Suprapubic skin (tissue), 3 donors: ENCODE measurements around the gene RBMS1.

Experiments
- CTCF ChIP-seq, 2 donors: fragments of 200-600 bp in 1 of 2; fragments of 450-650 bp in 1 of 2; sonication (generic) in 1 of 2; IDR thresholded peaks; one replicate each; pipeline ENCODE4 v1.5.1; 2016 to 2019; ENCODE audit warnings: antibody characterized with exemption in 2 of 2, mild to moderate bottlenecking in 1 of 2, moderate library complexity in 1 of 2
- EP300 ChIP-seq: sonication (generic); formaldehyde crosslinking; IDR thresholded peaks from one replicate; pipeline ENCODE4 v1.6.1; 2017; ENCODE audit warnings: antibody characterized with exemption
- POLR2A ChIP-seq, 2 donors: fragments of 450-650 bp; IDR thresholded peaks; one replicate each; pipeline ENCODE4 v1.6.1; 2017; ENCODE audit warnings: antibody characterized with exemption in 2 of 2, mild to moderate bottlenecking in 2 of 2, moderate library complexity in 2 of 2

- TF ChIP-seq CTCF (IDR thresholded peaks at IDR 0.05) = no peak
- no peak for TF ChIP-seq EP300
- TF ChIP-seq POLR2A (IDR thresholded peaks at IDR 0.05) = no peak
Measured at GRCh38 chr2:160257743-160258491, 235.7 kb downstream of the RBMS1 start.
